HEK293 (cell line): Measurements from ENCODE around the gene TUT1.

ENCODE experiments used
- GLIS1 ChIP-seq: fragments of 450-650 bp; formaldehyde crosslinking; IDR thresholded peaks from 2 replicates; pipeline ENCODE4 v1.5.1; 2016; ENCODE audit warnings: missing biosample characterization, missing genetic modification characterization
- KLF1 ChIP-seq: fragments of 450-650 bp; formaldehyde crosslinking; IDR thresholded peaks from 2 replicates; pipeline ENCODE4 v1.5.1; 2016; ENCODE audit warnings: missing biosample characterization, missing genetic modification characterization
- KLF9 ChIP-seq: fragments of 450-650 bp; formaldehyde crosslinking; IDR thresholded peaks from 2 replicates; pipeline ENCODE4 v1.5.1; 2016; ENCODE audit warnings: missing biosample characterization, missing genetic modification characterization, low read depth
- SCRT2 ChIP-seq: fragments of 450-650 bp; formaldehyde crosslinking; IDR thresholded peaks from 2 replicates; pipeline ENCODE4 v1.5.1; 2016; ENCODE audit warnings: missing biosample characterization, missing genetic modification characterization
- ZBTB21 ChIP-seq: fragments of 450-650 bp; formaldehyde crosslinking; IDR thresholded peaks from 2 replicates; pipeline ENCODE4 v1.5.1; 2017; ENCODE audit warnings: missing biosample characterization, missing genetic modification characterization
- ZFHX2 ChIP-seq: fragments of 450-650 bp; formaldehyde crosslinking; conservative IDR thresholded peaks from 2 replicates; pipeline ENCODE4 v1.5.1; 2016; ENCODE audit warnings: missing biosample characterization, missing genetic modification characterization
- ZNF112 ChIP-seq: fragments of 450-650 bp; formaldehyde crosslinking; IDR thresholded peaks from 2 replicates; pipeline ENCODE4 v1.5.0; 2017; ENCODE audit warnings: missing biosample characterization, missing genetic modification characterization
- ZNF114 ChIP-seq: fragments of 450-650 bp; formaldehyde crosslinking; IDR thresholded peaks from 2 replicates; pipeline ENCODE4 v1.5.0; 2017; ENCODE audit warnings: missing biosample characterization, missing genetic modification characterization
- ZNF211 ChIP-seq: fragments of 450-650 bp; formaldehyde crosslinking; IDR thresholded peaks from 2 replicates; pipeline ENCODE4 v1.5.1; 2016; ENCODE audit warnings: low read depth, missing biosample characterization, missing genetic modification characterization
- ZNF23 ChIP-seq: fragments of 450-650 bp; formaldehyde crosslinking; IDR thresholded peaks from 2 replicates; pipeline ENCODE4 v1.5.1; 2016; ENCODE audit warnings: missing biosample characterization, missing genetic modification characterization, borderline replicate concordance
- ZNF239 ChIP-seq: fragments of 450-650 bp; formaldehyde crosslinking; IDR thresholded peaks from 2 replicates; pipeline ENCODE4 v1.5.1; 2016; ENCODE audit warnings: missing biosample characterization, missing genetic modification characterization
- ZNF433 ChIP-seq: fragments of 450-650 bp; formaldehyde crosslinking; IDR thresholded peaks from 2 replicates; pipeline ENCODE4 v1.5.1; 2016; ENCODE audit warnings: missing biosample characterization, missing genetic modification characterization, low read depth
- ZNF560 ChIP-seq: fragments of 450-650 bp; formaldehyde crosslinking; IDR thresholded peaks from 2 replicates; pipeline ENCODE4 v1.5.1; 2017; ENCODE audit warnings: missing biosample characterization, missing genetic modification characterization, borderline replicate concordance
- ZNF561 ChIP-seq: fragments of 450-650 bp; IDR thresholded peaks from 2 replicates; pipeline ENCODE4 v1.5.1; 2018; ENCODE audit warnings: missing biosample characterization, missing genetic modification characterization, borderline replicate concordance
- ZNF768 ChIP-seq: fragments of 450-650 bp; formaldehyde crosslinking; IDR thresholded peaks from 2 replicates; pipeline ENCODE4 v1.5.1; 2018; ENCODE audit warnings: missing biosample characterization, mild to moderate bottlenecking, missing genetic modification characterization
- ZNF777 ChIP-seq: fragments of 450-650 bp; formaldehyde crosslinking; IDR thresholded peaks from 2 replicates; pipeline ENCODE4 v1.5.1; 2017; ENCODE audit warnings: missing biosample characterization, missing genetic modification characterization, borderline replicate concordance
- ZXDB ChIP-seq: fragments of 450-650 bp; formaldehyde crosslinking; IDR thresholded peaks from 2 replicates; pipeline ENCODE4 v1.5.1; 2016; ENCODE audit warnings: missing biosample characterization, missing genetic modification characterization
- TF ChIP-seq, protein P1 (sequence below): fragments of 450-650 bp; formaldehyde crosslinking; IDR thresholded peaks from 2 replicates; pipeline ENCODE4 v1.5.1; 2016; ENCODE audit warnings: missing biosample characterization, missing genetic modification characterization
- TF ChIP-seq, protein P2 (sequence below): fragments of 450-650 bp; formaldehyde crosslinking; IDR thresholded peaks from 2 replicates; pipeline ENCODE4 v1.5.1; 2016; ENCODE audit warnings: missing biosample characterization, missing genetic modification characterization
- TF ChIP-seq, protein P3 (sequence below): fragments of 450-650 bp; formaldehyde crosslinking; conservative IDR thresholded peaks from 2 replicates; pipeline ENCODE4 v1.5.1; 2016; ENCODE audit warnings: low read depth, missing biosample characterization, missing genetic modification characterization
- TF ChIP-seq, protein P4 (sequence below): fragments of 450-650 bp; formaldehyde crosslinking; IDR thresholded peaks from 2 replicates; pipeline ENCODE4 v1.5.1; 2017; ENCODE audit warnings: missing biosample characterization, missing genetic modification characterization
- TF ChIP-seq, protein P5 (sequence below): fragments of 450-650 bp; formaldehyde crosslinking; IDR thresholded peaks from 2 replicates; pipeline ENCODE4 v1.5.1; 2016; ENCODE audit warnings: missing biosample characterization, missing genetic modification characterization
- TF ChIP-seq, protein P6 (sequence below): fragments of 450-650 bp; formaldehyde crosslinking; IDR thresholded peaks from 2 replicates; pipeline ENCODE4 v1.5.1; 2017; ENCODE audit warnings: missing biosample characterization, missing genetic modification characterization
- TF ChIP-seq, protein P7 (sequence below): fragments of 450-650 bp; formaldehyde crosslinking; IDR thresholded peaks from 2 replicates; pipeline ENCODE4 v1.5.1; 2017; ENCODE audit warnings: missing biosample characterization, missing genetic modification characterization

Gene TUT1

DNA sequence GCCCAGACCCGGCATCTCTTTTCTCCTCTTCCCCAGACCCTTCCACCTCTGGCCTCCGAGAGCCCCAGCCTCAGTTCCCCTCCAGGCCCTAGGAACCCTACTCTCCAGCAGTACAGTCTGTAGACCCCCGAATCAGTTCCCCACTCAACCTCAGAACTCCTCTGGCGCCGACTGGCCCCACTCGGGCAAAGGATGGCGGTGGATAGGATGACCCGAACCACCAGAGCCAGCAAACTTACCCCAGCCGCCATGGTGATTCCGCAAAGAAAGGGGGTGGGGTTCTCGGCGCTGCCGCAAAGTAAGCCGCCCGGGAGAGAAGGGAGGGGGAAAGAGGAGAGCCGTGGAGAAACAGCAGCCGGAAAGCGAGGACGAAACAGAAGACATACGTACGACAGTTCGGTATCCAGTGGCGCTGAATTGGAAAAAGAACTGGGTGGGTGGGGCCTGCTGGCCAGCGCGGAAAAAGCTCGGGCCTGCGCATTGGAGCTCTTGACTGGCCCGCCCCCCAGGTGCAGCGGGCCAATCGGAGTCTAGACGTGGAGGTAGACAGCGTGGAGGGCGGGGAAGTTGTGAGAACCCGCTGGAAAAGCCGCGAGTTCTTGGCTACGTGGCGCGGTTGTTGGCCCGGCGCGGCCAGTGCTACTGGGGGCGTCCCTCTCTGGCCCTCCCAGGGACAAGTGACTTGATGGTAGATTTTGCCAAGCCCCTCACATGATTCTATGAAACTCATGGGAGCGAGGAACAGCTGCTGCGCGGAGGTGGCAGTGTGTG lies 17.5 kb downstream of the TUT1 start, which contains the start of gene EEF1G (continued):
- TF ChIP-seq, protein P1, sequence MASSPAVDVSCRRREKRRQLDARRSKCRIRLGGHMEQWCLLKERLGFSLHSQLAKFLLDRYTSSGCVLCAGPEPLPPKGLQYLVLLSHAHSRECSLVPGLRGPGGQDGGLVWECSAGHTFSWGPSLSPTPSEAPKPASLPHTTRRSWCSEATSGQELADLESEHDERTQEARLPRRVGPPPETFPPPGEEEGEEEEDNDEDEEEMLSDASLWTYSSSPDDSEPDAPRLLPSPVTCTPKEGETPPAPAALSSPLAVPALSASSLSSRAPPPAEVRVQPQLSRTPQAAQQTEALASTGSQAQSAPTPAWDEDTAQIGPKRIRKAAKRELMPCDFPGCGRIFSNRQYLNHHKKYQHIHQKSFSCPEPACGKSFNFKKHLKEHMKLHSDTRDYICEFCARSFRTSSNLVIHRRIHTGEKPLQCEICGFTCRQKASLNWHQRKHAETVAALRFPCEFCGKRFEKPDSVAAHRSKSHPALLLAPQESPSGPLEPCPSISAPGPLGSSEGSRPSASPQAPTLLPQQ (tag by site-specific recombination) = peak; percentile 53
- TF ChIP-seq KLF1 = no peak
- TF ChIP-seq ZNF23 (tag by site-specific recombination) = no peak
- peak; percentile 58 for TF ChIP-seq GLIS1 (tag by site-specific recombination)
- TF ChIP-seq, protein P2, sequence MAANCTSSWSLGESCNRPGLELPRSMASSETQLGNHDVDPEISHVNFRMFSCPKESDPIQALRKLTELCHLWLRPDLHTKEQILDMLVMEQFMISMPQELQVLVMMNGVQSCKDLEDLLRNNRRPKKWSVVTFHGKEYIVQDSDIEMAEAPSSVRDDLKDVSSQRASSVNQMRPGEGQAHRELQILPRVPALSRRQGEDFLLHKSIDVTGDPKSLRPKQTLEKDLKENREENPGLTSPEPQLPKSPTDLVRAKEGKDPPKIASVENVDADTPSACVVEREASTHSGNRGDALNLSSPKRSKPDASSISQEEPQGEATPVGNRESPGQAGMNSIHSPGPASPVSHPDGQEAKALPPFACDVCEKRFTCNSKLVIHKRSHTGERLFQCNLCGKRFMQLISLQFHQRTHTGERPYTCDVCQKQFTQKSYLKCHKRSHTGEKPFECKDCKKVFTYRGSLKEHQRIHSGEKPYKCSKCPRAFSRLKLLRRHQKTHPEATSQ (tag by site-specific recombination) = no peak
- no peak for TF ChIP-seq ZNF433
- TF ChIP-seq, protein P3, sequence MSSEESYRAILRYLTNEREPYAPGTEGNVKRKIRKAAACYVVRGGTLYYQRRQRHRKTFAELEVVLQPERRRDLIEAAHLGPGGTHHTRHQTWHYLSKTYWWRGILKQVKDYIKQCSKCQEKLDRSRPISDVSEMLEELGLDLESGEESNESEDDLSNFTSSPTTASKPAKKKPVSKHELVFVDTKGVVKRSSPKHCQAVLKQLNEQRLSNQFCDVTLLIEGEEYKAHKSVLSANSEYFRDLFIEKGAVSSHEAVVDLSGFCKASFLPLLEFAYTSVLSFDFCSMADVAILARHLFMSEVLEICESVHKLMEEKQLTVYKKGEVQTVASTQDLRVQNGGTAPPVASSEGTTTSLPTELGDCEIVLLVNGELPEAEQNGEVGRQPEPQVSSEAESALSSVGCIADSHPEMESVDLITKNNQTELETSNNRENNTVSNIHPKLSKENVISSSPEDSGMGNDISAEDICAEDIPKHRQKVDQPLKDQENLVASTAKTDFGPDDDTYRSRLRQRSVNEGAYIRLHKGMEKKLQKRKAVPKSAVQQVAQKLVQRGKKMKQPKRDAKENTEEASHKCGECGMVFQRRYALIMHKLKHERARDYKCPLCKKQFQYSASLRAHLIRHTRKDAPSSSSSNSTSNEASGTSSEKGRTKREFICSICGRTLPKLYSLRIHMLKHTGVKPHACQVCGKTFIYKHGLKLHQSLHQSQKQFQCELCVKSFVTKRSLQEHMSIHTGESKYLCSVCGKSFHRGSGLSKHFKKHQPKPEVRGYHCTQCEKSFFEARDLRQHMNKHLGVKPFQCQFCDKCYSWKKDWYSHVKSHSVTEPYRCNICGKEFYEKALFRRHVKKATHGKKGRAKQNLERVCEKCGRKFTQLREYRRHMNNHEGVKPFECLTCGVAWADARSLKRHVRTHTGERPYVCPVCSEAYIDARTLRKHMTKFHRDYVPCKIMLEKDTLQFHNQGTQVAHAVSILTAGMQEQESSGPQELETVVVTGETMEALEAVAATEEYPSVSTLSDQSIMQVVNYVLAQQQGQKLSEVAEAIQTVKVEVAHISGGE (tag by site-specific recombination) = no peak
- TF ChIP-seq, protein P4, sequence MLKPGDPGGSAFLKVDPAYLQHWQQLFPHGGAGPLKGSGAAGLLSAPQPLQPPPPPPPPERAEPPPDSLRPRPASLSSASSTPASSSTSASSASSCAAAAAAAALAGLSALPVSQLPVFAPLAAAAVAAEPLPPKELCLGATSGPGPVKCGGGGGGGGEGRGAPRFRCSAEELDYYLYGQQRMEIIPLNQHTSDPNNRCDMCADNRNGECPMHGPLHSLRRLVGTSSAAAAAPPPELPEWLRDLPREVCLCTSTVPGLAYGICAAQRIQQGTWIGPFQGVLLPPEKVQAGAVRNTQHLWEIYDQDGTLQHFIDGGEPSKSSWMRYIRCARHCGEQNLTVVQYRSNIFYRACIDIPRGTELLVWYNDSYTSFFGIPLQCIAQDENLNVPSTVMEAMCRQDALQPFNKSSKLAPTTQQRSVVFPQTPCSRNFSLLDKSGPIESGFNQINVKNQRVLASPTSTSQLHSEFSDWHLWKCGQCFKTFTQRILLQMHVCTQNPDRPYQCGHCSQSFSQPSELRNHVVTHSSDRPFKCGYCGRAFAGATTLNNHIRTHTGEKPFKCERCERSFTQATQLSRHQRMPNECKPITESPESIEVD (tag by site-specific recombination) = no peak
- TF ChIP-seq KLF9 (tag by site-specific recombination) = peak; percentile 88
- TF ChIP-seq ZXDB (tag by site-specific recombination) = peak; percentile 49; the same call in 1 of the 2 replicates
- TF ChIP-seq ZNF561 (tag by site-specific recombination) = no peak
- no peak for TF ChIP-seq ZNF112
- TF ChIP-seq, protein P5, sequence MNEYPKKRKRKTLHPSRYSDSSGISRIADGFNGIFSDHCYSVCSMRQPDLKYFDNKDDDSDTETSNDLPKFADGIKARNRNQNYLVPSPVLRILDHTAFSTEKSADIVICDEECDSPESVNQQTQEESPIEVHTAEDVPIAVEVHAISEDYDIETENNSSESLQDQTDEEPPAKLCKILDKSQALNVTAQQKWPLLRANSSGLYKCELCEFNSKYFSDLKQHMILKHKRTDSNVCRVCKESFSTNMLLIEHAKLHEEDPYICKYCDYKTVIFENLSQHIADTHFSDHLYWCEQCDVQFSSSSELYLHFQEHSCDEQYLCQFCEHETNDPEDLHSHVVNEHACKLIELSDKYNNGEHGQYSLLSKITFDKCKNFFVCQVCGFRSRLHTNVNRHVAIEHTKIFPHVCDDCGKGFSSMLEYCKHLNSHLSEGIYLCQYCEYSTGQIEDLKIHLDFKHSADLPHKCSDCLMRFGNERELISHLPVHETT = peak; percentile 84; the same call in 1 of the 2 replicates
- no peak for TF ChIP-seq ZNF768 (tag by site-specific recombination)
- no peak for TF ChIP-seq ZNF114
- TF ChIP-seq SCRT2 (tag by site-specific recombination) = no peak
- TF ChIP-seq ZNF239 (tag by site-specific recombination) = no peak
- no peak for TF ChIP-seq ZNF777 (tag by site-specific recombination)
- peak; percentile 37; the same call in 1 of the 2 replicates for TF ChIP-seq ZBTB21 (tag by site-specific recombination)
- TF ChIP-seq ZNF560 (tag by site-specific recombination) = no peak
- TF ChIP-seq, protein P6, sequence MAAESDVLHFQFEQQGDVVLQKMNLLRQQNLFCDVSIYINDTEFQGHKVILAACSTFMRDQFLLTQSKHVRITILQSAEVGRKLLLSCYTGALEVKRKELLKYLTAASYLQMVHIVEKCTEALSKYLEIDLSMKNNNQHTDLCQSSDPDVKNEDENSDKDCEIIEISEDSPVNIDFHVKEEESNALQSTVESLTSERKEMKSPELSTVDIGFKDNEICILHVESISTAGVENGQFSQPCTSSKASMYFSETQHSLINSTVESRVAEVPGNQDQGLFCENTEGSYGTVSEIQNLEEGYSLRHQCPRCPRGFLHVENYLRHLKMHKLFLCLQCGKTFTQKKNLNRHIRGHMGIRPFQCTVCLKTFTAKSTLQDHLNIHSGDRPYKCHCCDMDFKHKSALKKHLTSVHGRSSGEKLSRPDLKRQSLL (tag by site-specific recombination) = no peak
- TF ChIP-seq, protein P7, sequence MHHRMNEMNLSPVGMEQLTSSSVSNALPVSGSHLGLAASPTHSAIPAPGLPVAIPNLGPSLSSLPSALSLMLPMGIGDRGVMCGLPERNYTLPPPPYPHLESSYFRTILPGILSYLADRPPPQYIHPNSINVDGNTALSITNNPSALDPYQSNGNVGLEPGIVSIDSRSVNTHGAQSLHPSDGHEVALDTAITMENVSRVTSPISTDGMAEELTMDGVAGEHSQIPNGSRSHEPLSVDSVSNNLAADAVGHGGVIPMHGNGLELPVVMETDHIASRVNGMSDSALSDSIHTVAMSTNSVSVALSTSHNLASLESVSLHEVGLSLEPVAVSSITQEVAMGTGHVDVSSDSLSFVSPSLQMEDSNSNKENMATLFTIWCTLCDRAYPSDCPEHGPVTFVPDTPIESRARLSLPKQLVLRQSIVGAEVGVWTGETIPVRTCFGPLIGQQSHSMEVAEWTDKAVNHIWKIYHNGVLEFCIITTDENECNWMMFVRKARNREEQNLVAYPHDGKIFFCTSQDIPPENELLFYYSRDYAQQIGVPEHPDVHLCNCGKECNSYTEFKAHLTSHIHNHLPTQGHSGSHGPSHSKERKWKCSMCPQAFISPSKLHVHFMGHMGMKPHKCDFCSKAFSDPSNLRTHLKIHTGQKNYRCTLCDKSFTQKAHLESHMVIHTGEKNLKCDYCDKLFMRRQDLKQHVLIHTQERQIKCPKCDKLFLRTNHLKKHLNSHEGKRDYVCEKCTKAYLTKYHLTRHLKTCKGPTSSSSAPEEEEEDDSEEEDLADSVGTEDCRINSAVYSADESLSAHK = no peak
- TF ChIP-seq ZFHX2 (tag by site-specific recombination) = no peak
- no peak for TF ChIP-seq ZNF211
